Measurements from ENCODE around the gene EFCAB9. TPM values are rescaled to one million over a fixed set of nuclear protein-coding genes. Genes with fewer than 3 reads are reported as not detected.
A peak's percentile ranks its signal among the peaks of the same experiment; 100 is the strongest.
"Not testable (repeated sequence)": the region's sequence is repeated elsewhere in the genome, so short reads cannot be mapped to it uniquely, and the experiment has no call there.

EFCAB9 gene
- total RNA-seq, 1 experiment from 2014 or later, result not detected

DNA sequence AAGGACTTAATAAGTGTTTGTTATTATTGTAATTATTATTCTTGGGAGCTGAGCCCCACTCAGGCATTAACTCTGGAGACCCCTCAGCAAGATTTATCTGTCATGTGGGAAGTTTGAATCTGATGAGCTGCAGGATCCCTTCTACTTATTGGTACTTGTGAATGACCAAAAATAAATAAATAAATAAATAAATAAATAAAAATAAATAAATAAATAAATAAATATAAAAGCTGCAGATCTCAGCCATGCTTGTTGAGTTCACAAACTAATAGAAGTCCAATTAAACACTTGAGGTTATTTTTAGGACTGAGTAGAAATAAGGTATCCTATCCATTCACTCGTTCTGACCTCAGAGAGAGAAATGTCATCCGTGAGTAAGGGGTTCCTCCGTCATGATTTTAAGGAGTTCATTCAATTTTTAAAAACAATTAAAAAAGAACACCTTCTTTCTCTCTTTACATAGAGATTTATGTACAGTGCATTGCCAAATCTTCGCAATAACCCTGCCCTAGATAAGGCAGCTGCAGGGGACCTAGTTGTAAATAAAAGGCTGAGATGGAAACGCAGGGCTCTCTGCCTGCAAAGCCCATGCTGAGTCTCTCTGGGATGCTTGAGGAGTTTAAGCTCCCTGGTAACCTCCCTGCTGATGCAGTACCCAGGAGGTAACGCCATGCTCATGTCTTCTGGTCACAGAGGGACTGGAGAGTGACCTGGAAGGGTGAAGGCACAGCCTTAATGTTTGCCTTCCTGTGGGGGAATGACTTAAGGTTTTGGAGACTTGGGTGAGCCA, 1.2 kb downstream of the EFCAB9 start:
- H3K79me2 ChIP-seq (ENCODE audit: insufficient read depth, low read length), result no peaks in the 10 kb centered on the region
- no peak overlapping the region for H3K4me2 ChIP-seq (ENCODE audit: low read length)
- H3K9ac ChIP-seq (ENCODE audit: low read length), result no peak overlapping the region
- H3K9me3 ChIP-seq (ENCODE audit: control insufficient read depth in 1 of 2, insufficient read depth in 1 of 2, low read depth in 1 of 2, low read length in 2 of 2), result no peaks in the 10 kb centered on the region
- no peak overlapping the region for H3K27ac ChIP-seq (ENCODE audit: low read depth, low read length)
- H3K4me3 ChIP-seq (replicated peaks in 1 of 2; ENCODE audit: low read depth in 1 of 2, low read length in 2 of 2), result no peak overlapping the region
- intact Hi-C loops (cut with micrococcal nuclease), result no loop called here
- no peaks in the 10 kb centered on the region; a peak in 1 of 4 replicates for H3K4me1 ChIP-seq (ENCODE audit: control insufficient read depth in 1 of 2, insufficient read depth in 2 of 2, low read length in 2 of 2)
- no peak overlapping the region for H2AFZ ChIP-seq (ENCODE audit: low read depth, low read length, poor library complexity, severe bottlenecking)
- H3K27me3 ChIP-seq (ENCODE audit: insufficient read depth, low read length), result no peaks in the 10 kb centered on the region
- no peaks in the 10 kb centered on the region for H3K9me2 ChIP-seq (ENCODE audit: insufficient read depth)
- H4K20me1 ChIP-seq (ENCODE audit: insufficient read depth), result no peaks in the 10 kb centered on the region
- ATAC-seq (no peak), DNase-seq (ENCODE audit: low read depth, low spot score) (no peak)
- POLR2A ChIA-PET, result no interaction called here
- CTCF ChIA-PET, result no interaction called here
- TF ChIP-seq, protein P1, sequence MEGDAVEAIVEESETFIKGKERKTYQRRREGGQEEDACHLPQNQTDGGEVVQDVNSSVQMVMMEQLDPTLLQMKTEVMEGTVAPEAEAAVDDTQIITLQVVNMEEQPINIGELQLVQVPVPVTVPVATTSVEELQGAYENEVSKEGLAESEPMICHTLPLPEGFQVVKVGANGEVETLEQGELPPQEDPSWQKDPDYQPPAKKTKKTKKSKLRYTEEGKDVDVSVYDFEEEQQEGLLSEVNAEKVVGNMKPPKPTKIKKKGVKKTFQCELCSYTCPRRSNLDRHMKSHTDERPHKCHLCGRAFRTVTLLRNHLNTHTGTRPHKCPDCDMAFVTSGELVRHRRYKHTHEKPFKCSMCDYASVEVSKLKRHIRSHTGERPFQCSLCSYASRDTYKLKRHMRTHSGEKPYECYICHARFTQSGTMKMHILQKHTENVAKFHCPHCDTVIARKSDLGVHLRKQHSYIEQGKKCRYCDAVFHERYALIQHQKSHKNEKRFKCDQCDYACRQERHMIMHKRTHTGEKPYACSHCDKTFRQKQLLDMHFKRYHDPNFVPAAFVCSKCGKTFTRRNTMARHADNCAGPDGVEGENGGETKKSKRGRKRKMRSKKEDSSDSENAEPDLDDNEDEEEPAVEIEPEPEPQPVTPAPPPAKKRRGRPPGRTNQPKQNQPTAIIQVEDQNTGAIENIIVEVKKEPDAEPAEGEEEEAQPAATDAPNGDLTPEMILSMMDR (IDR thresholded peaks at IDR 0.05 in 2 of 3, conservative IDR thresholded peaks at IDR 0.05 in 1 of 3; ENCODE audit: borderline replicate concordance in 1 of 3, insufficient read depth in 1 of 3, low read depth in 2 of 3, low read length in 2 of 3), result no peak
- TF ChIP-seq ZNF274 (IDR thresholded peaks at IDR 0.05; ENCODE audit: low read depth, low read length) (no peak), YY1 (IDR thresholded peaks at IDR 0.05; ENCODE audit: extremely low read depth, insufficient replicate concordance, low read depth, low read length) (no peak)
- RAD21 ChIA-PET (ENCODE audit: low non-redundant PET in 1 of 2, low total read pairs in 2 of 2, uncharacterized antibody in 2 of 2, unreplicated experiment in 2 of 2), result interaction anchor here in 1 of 2 experiments (0.6 kb wide), 1 partner anchor 21 kb away, joined by 3 read pairs; no protein-coding TSS in a partner anchor
- H3K36me3 ChIP-seq (ENCODE audit: control insufficient read depth in 1 of 2, insufficient read depth in 2 of 2, low read length in 2 of 2), result no peaks in the 10 kb centered on the region
- no TSS peak for BruUV-seq (replicated peaks)

DNA sequence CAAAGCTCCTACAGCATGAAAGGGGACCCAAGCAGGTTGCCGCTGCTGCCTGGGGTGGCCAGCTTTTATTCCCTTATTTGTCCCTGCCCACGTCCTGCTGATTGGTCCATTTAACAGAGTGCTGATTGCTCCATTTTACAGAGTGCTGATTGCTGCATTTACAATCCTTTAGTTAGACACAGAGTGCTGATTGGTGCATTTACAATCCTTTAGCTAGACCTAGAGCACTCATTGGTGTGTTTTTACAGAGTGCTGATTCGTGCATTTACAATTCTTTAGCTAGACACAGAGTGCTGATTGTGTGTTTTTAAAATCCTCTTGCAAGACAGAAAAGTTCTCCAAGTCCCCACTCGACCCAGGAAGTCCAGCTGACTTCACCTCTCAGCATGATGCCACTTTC, 3.8 kb downstream of the EFCAB9 start:
- CTCF ChIA-PET, result interaction anchor here (1.0 kb wide), 1 partner anchor 9 kb away, joined by 4 read pairs; the partner anchor contains the start of gene STK10
- intact Hi-C loops (cut with micrococcal nuclease), result not testable (repeated sequence)

More for the DNA sequence above, 3.8 kb downstream of the EFCAB9 start:
- H3K36me3 ChIP-seq (ENCODE audit: control insufficient read depth in 1 of 2, insufficient read depth in 2 of 2, low read length in 2 of 2); H3K9ac ChIP-seq (ENCODE audit: low read length); H3K4me1 ChIP-seq (ENCODE audit: control insufficient read depth in 1 of 2, insufficient read depth in 2 of 2, low read length in 2 of 2); H3K79me2 ChIP-seq (ENCODE audit: insufficient read depth, low read length); H3K27me3 ChIP-seq (ENCODE audit: insufficient read depth, low read length); RAD21 ChIA-PET (ENCODE audit: low non-redundant PET in 1 of 2, low total read pairs in 2 of 2, uncharacterized antibody in 2 of 2, unreplicated experiment in 2 of 2); H3K27ac ChIP-seq (ENCODE audit: low read depth, low read length); POLR2A ChIA-PET; ATAC-seq; H3K4me2 ChIP-seq (ENCODE audit: low read length); DNase-seq (ENCODE audit: low read depth, low spot score); H2AFZ ChIP-seq (ENCODE audit: low read depth, low read length, poor library complexity, severe bottlenecking); H3K9me3 ChIP-seq (ENCODE audit: control insufficient read depth in 1 of 2, insufficient read depth in 1 of 2, low read depth in 1 of 2, low read length in 2 of 2); H4K20me1 ChIP-seq (ENCODE audit: insufficient read depth); H3K9me2 ChIP-seq (ENCODE audit: insufficient read depth); H3K4me3 ChIP-seq (replicated peaks in 1 of 2; ENCODE audit: low read depth in 1 of 2, low read length in 2 of 2); BruUV-seq (replicated peaks): not testable (repeated sequence)
- TF ChIP-seq SP1 (IDR thresholded peaks at IDR 0.05; ENCODE audit: low read depth), result 0 out of 2 replicates have a peak, but pooled peaks have one; percentile 17
